ENCODE results near the gene SLC25A21. TPM values are rescaled to one million over a fixed set of nuclear protein-coding genes. Genes with fewer than 3 reads are reported as not detected.

Gene SLC25A21
- total RNA-seq, 1 experiment from 2014 or later: 7.1 TPM

GRCh38 chr14:36746872-36747271 lies 425.5 kb downstream of the SLC25A21 start:
- no peak overlapping the region for H3K4ac ChIP-seq (ENCODE audit: low read depth, low read length)
- H3K79me1 ChIP-seq (ENCODE audit: insufficient read depth, low read depth, low read length, poor library complexity, severe bottlenecking): no peaks in the 10 kb centered on the region

More at GRCh38 chr14:36746872-36747271, 425.5 kb downstream of the SLC25A21 start:
- H2BK15ac ChIP-seq (ENCODE audit: low read depth, low read length): no peak overlapping the region
- H3K36me3 Mint-ChIP-seq (ENCODE audit: insufficient read depth in 1 of 3, low read depth in 3 of 3): peaks cover 0 to 3% (median 0%) of the 10 kb centered on the region in 3 experiments; a peak in 1 of 7 replicates
- no peak overlapping the region for H3K56ac ChIP-seq (ENCODE audit: insufficient read length, low read depth, low read length)
- H3K79me2 ChIP-seq (ENCODE audit: insufficient read depth, low read length): no peaks in the 10 kb centered on the region
- no peak overlapping the region for H3K18ac ChIP-seq (ENCODE audit: insufficient read length, low read depth, low read length)
- peaks cover 5% of the 10 kb centered on the region for H3K27me3 Mint-ChIP-seq (ENCODE audit: low read depth)
- H4K5ac ChIP-seq (ENCODE audit: insufficient read length, low read depth, low read length): no peak overlapping the region
- no peak overlapping the region for H3T11ph ChIP-seq (ENCODE audit: low read length)
- no peak overlapping the region for H2BK12ac ChIP-seq (ENCODE audit: insufficient read length, low read depth, low read length)
- no peak overlapping the region for H2AFZ ChIP-seq (ENCODE audit: low read length)
- no peak overlapping the region for H3K9ac ChIP-seq (ENCODE audit: extremely low read depth, insufficient read length, low read length)
- H3K23ac ChIP-seq (ENCODE audit: insufficient read length, low read depth, low read length): no peak overlapping the region
- no peaks in the 10 kb centered on the region for H4K20me1 ChIP-seq (ENCODE audit: control insufficient read depth, insufficient read depth, insufficient read length)
- H3K4me1 ChIP-seq (ENCODE audit: insufficient read depth, low read length): no peaks in the 10 kb centered on the region
- no peak overlapping the region for H3K27ac ChIP-seq (ENCODE audit: insufficient read length, low read depth, low read length)
- H3K4me2 ChIP-seq (ENCODE audit: insufficient read depth, insufficient read length, low read length): no peak overlapping the region
- no peak overlapping the region for H2BK20ac ChIP-seq (ENCODE audit: low read depth, low read length, poor library complexity, severe bottlenecking)
- no peaks in the 10 kb centered on the region for H3K27me3 ChIP-seq (ENCODE audit: insufficient read depth, low read length)
- H4K8ac ChIP-seq (replicated peaks; ENCODE audit: insufficient read length, low read depth, low read length): no peak overlapping the region
- H3K23me2 ChIP-seq (ENCODE audit: insufficient read length, low read depth, low read length, poor library complexity, severe bottlenecking): no peaks in the 10 kb centered on the region
- TF ChIP-seq, protein P1, sequence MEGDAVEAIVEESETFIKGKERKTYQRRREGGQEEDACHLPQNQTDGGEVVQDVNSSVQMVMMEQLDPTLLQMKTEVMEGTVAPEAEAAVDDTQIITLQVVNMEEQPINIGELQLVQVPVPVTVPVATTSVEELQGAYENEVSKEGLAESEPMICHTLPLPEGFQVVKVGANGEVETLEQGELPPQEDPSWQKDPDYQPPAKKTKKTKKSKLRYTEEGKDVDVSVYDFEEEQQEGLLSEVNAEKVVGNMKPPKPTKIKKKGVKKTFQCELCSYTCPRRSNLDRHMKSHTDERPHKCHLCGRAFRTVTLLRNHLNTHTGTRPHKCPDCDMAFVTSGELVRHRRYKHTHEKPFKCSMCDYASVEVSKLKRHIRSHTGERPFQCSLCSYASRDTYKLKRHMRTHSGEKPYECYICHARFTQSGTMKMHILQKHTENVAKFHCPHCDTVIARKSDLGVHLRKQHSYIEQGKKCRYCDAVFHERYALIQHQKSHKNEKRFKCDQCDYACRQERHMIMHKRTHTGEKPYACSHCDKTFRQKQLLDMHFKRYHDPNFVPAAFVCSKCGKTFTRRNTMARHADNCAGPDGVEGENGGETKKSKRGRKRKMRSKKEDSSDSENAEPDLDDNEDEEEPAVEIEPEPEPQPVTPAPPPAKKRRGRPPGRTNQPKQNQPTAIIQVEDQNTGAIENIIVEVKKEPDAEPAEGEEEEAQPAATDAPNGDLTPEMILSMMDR (conservative IDR thresholded peaks at IDR 0.05): no peak
- no peak for DNase-seq
- H3K9me3 Mint-ChIP-seq: peaks cover 7 to 9% of the 10 kb centered on the region in 2 experiments; a peak in 4 of 5 replicates
- H2BK5ac ChIP-seq (ENCODE audit: insufficient read length, low read length): no peak overlapping the region
- no peak overlapping the region for H2BK120ac ChIP-seq (ENCODE audit: low read depth, low read length, poor library complexity, severe bottlenecking)
- no peak overlapping the region for H3K4me3 Mint-ChIP-seq
- no peak overlapping the region for H4K91ac ChIP-seq (ENCODE audit: insufficient read length, low read depth, low read length)
- no peak overlapping the region for H3K14ac ChIP-seq (ENCODE audit: insufficient read depth, low read length)
- no peaks in the 10 kb centered on the region; a peak in 1 of 4 replicates for H3K4me1 Mint-ChIP-seq
- H2AK5ac ChIP-seq (ENCODE audit: insufficient read length, low read length): no peak overlapping the region
- no peaks in the 10 kb centered on the region for H3K9me3 ChIP-seq (ENCODE audit: control insufficient read depth, low read depth, low read length)
- H3K27ac Mint-ChIP-seq: no peak overlapping the region

Data from H9 (cell line).